ENCODE data around the gene KLHL11. TPM values are rescaled to one million over a fixed set of nuclear protein-coding genes. Genes with fewer than 3 reads are reported as not detected.

The KLHL11 gene
- total and polyA plus RNA-seq, 9 of the 15 experiments (the other 6 are each of a cell fraction or from before 2014, with no cell fraction given), result 0.20 to 17.0 (median 10.3) TPM

DNA sequence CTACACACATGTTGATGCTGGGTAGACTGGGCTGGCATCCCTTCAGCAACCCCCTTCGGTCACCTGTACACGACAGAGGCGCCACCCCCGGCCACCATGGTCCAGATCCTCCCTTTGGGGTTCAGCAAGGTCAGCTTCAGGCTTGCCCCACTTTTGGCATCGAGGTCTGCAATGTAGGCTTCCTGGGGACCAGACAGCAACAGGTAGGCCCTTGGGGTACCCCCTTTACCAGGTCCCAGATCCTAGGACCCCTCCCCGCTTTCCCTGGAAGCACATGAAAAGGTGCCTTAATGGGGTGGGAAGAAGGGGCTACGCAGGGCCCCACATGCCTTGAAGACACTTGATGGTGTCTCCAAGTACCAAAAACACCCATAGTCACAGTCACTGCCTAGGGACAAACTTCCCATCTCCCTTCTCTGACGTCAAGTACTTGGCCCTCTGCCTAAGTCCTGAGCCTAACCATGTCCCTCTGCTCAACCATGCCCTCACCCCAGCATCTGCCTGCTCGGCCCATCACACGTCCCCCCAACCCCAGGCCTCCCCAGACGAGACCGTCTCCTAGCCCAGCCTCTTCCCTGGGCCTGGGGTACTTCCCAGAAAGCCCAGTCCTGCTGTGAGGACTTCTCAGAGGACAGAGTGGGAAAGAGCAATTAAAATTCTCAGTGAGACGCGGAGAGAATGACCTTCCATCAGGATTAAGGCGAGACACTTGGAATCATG lies 41.4 kb upstream of the KLHL11 start:
- FAIRE-seq, result no peak
- CTCF ChIA-PET (ENCODE audit: low intra/inter-chr PET ratio), result no interaction called here
- TF ChIP-seq POLR2G (IDR thresholded peaks at IDR 0.05; ENCODE audit: low read depth, low read length), result 0 out of 2 replicates have a peak, but pooled peaks have one; percentile 21
- no peak for TF ChIP-seq ZFP36 (IDR thresholded peaks at IDR 0.05; ENCODE audit: low read depth, low read length, partially characterized antibody)

DNA sequence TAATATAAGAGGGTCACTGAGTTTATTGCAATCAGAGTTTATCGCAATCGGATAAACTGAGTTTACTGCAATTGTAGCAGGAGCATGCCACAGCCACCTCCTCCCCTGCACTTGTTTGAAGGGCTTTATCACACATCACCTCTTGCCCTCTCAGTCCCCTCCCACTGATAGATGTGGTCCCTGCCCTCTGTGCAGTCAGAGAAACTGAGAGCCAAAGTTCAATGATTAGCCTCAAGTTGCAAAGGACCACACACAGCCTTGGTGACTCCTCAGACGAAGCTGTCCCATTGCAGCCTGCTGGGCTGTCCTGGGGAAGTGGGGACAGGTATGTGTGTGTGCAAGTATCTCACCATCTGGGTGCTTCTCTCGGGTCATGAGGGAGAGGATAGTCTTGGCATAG lies 39.9 kb upstream of the KLHL11 start:
- Histone ChIP-seq H4K20me1 (replicated peaks; ENCODE audit: control insufficient read depth, insufficient read depth, low read length) (peaks cover 4% of the 10 kb centered on the region; the same call in 1 of the 2 replicates), H3K27me3 (ENCODE audit: control insufficient read depth in 2 of 2, insufficient read depth in 2 of 2, low read length in 2 of 2) (no peaks in the 10 kb centered on the region), H3K9me3 (replicated peaks; ENCODE audit: control insufficient read depth, insufficient read depth, low read depth, low read length) (no peaks in the 10 kb centered on the region), H3K4me2 (ENCODE audit: insufficient read depth, low read length) (no peak overlapping the region), H3K4me3 (no peak overlapping the region), H3K9ac (ENCODE audit: insufficient read depth in 1 of 2, low read depth in 2 of 2, low read length in 2 of 2) (no peak overlapping the region), H2AFZ (ENCODE audit: low read depth, low read length) (no peak overlapping the region), H3K4me1 (replicated peaks in 1 of 2; ENCODE audit: control insufficient read depth in 2 of 2, insufficient read depth in 2 of 2, low read length in 2 of 2) (no peaks in the 10 kb centered on the region; a peak in 1 of 5 replicates), H3K27ac (ENCODE audit: extremely low read depth, low read depth, low read length) (no peak overlapping the region), H3K79me2 (ENCODE audit: control insufficient read depth, insufficient read depth, low read length) (no peaks in the 10 kb centered on the region), H3K36me3 (ENCODE audit: control insufficient read depth, insufficient read depth, low read length) (peaks cover 96% of the 10 kb centered on the region), H3K9me1 (ENCODE audit: control insufficient read depth, insufficient read depth, low read length) (no peaks in the 10 kb centered on the region)
- in situ Hi-C loops (cut with MboI), result no loop called here
- ChIA-PET CTCF (ENCODE audit: low intra/inter-chr PET ratio) (no interaction called here), POLR2A (interaction anchor here (0.5 to 1.3 kb wide), 3 partner anchors 7 to 23 kb away, joined by 3 to 5 read pairs (median 3); partner anchors contain the start of gene ACLY)
- 90% methylated on average over 4 of the region's 4 CpGs for WGBS (ENCODE audit: insufficient coverage, low coverage, missing lambda C conversion rate)
- intact Hi-C loops (cut with micrococcal nuclease), result no loop called here
- ATAC-seq, result no peak
- DNase-seq (ENCODE audit: extremely low read depth in 1 of 4, low spot score in 3 of 4), result no peak
- FAIRE-seq, result no peak
- BruUV-seq (replicated peaks), result no TSS peak
- TF ChIP-seq SMAD1 (IDR thresholded peaks at IDR 0.05; ENCODE audit: low read depth, low read length, partially characterized antibody) (no peak), ZNF408 (CRISPR knock-in tag; IDR thresholded peaks at IDR 0.05; ENCODE audit: low read depth) (no peak), SLC30A9 (CRISPR knock-in tag; IDR thresholded peaks at IDR 0.05) (no peak), KLF16 (IDR thresholded peaks at IDR 0.05) (no peak)
- TF ChIP-seq, protein P1, sequence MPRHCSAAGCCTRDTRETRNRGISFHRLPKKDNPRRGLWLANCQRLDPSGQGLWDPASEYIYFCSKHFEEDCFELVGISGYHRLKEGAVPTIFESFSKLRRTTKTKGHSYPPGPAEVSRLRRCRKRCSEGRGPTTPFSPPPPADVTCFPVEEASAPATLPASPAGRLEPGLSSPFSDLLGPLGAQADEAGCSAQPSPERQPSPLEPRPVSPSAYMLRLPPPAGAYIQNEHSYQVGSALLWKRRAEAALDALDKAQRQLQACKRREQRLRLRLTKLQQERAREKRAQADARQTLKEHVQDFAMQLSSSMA (CRISPR knock-in tag; IDR thresholded peaks at IDR 0.05), result no peak
- TF ChIP-seq, protein P2, sequence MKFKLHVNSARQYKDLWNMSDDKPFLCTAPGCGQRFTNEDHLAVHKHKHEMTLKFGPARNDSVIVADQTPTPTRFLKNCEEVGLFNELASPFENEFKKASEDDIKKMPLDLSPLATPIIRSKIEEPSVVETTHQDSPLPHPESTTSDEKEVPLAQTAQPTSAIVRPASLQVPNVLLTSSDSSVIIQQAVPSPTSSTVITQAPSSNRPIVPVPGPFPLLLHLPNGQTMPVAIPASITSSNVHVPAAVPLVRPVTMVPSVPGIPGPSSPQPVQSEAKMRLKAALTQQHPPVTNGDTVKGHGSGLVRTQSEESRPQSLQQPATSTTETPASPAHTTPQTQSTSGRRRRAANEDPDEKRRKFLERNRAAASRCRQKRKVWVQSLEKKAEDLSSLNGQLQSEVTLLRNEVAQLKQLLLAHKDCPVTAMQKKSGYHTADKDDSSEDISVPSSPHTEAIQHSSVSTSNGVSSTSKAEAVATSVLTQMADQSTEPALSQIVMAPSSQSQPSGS (CRISPR knock-in tag; IDR thresholded peaks at IDR 0.05), result no peak
- TF ChIP-seq, protein P3, sequence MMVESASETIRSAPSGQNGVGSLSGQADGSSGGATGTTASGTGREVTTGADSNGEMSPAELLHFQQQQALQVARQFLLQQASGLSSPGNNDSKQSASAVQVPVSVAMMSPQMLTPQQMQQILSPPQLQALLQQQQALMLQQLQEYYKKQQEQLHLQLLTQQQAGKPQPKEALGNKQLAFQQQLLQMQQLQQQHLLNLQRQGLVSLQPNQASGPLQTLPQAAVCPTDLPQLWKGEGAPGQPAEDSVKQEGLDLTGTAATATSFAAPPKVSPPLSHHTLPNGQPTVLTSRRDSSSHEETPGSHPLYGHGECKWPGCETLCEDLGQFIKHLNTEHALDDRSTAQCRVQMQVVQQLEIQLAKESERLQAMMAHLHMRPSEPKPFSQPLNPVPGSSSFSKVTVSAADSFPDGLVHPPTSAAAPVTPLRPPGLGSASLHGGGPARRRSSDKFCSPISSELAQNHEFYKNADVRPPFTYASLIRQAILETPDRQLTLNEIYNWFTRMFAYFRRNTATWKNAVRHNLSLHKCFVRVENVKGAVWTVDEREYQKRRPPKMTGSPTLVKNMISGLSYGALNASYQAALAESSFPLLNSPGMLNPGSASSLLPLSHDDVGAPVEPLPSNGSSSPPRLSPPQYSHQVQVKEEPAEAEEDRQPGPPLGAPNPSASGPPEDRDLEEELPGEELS (CRISPR knock-in tag; IDR thresholded peaks at IDR 0.05; ENCODE audit: borderline replicate concordance), result no peak

More for the DNA sequence above, 41.4 kb upstream of the KLHL11 start:
- H4K20me1 ChIP-seq (replicated peaks; ENCODE audit: control insufficient read depth, insufficient read depth, low read length), result peaks cover 9% of the 10 kb centered on the region; the same call in 1 of the 2 replicates
- intact Hi-C loops (cut with micrococcal nuclease), result no loop called here
- no peak overlapping the region for H3K4me2 ChIP-seq (ENCODE audit: insufficient read depth, low read length)
- DNase-seq (ENCODE audit: extremely low read depth in 1 of 4, low spot score in 3 of 4) (no peak), ATAC-seq (no peak)
- H3K9ac ChIP-seq (ENCODE audit: insufficient read depth in 1 of 2, low read depth in 2 of 2, low read length in 2 of 2), result no peak overlapping the region
- no TSS peak for BruUV-seq (replicated peaks)
- no peaks in the 10 kb centered on the region for H3K9me3 ChIP-seq (replicated peaks; ENCODE audit: control insufficient read depth, insufficient read depth, low read depth, low read length)
- H3K27ac ChIP-seq (ENCODE audit: extremely low read depth, low read depth, low read length), result no peak overlapping the region
- no peaks in the 10 kb centered on the region; a peak in 1 of 5 replicates for H3K4me1 ChIP-seq (replicated peaks in 1 of 2; ENCODE audit: control insufficient read depth in 2 of 2, insufficient read depth in 2 of 2, low read length in 2 of 2)
- no peak overlapping the region for H2AFZ ChIP-seq (ENCODE audit: low read depth, low read length)
- 89% methylated on average over 15 of the region's 15 CpGs for WGBS (ENCODE audit: insufficient coverage, low coverage, missing lambda C conversion rate)
- in situ Hi-C loops (cut with MboI), result no loop called here
- H3K79me2 ChIP-seq (ENCODE audit: control insufficient read depth, insufficient read depth, low read length), result no peaks in the 10 kb centered on the region; the same call in 2 of the 3 replicates
- POLR2A ChIA-PET, result interaction anchor here (0.7 to 2.8 kb wide), 2 partner anchors 8 to 13 kb away, joined by 5 to 11 read pairs; no protein-coding TSS in a partner anchor
- H3K27me3 ChIP-seq (ENCODE audit: control insufficient read depth in 2 of 2, insufficient read depth in 2 of 2, low read length in 2 of 2), result no peaks in the 10 kb centered on the region
- peaks cover 3% of the 10 kb centered on the region for H3K9me1 ChIP-seq (ENCODE audit: control insufficient read depth, insufficient read depth, low read length)
- H3K4me3 ChIP-seq, result no peak overlapping the region
- H3K36me3 ChIP-seq (ENCODE audit: control insufficient read depth, insufficient read depth, low read length), result peaks cover 97% of the 10 kb centered on the region

All from K562 (cell line).